Upper lobe of right lung (tissue), 1 donor: ENCODE data around the gene CARD18. TPM values are rescaled to one million over a fixed set of nuclear protein-coding genes. Genes with fewer than 3 reads are reported as not detected.
A peak's percentile ranks its signal among the peaks of the same experiment; 100 is the strongest.
"Not testable (repeated sequence)": the region's sequence is repeated elsewhere in the genome, so short reads cannot be mapped to it uniquely, and the experiment has no call there.

ENCODE experiments used
- ATAC-seq: fragments of 200-7000 bp; cut with Tn5 transposase; one replicate; pipeline ENCODE4 v1.9.1; 2020; ENCODE audit warnings: mild to moderate bottlenecking, moderate library complexity
- DNase-seq: peaks from one replicate; pipeline ENCODE4 v3.0.0-alpha.2; 2020
- H3K27ac ChIP-seq: fragments of 200-600 bp; one replicate; pipeline ENCODE4 v1.8.0; 2022
- H3K27me3 ChIP-seq: fragments of 200-600 bp; one replicate; pipeline ENCODE4 v1.8.0; 2022; ENCODE audit warnings: mild to moderate bottlenecking
- H3K36me3 ChIP-seq: fragments of 200-600 bp; one replicate; pipeline ENCODE4 v1.8.0; 2022
- H3K4me1 ChIP-seq: fragments of 200-600 bp; one replicate; pipeline ENCODE4 v1.8.0; 2022
- H3K4me3 ChIP-seq: fragments of 200-600 bp; one replicate; pipeline ENCODE4 v1.8.0; 2022; ENCODE audit warnings: mild to moderate bottlenecking
- H3K9me3 ChIP-seq: fragments of 200-600 bp; one replicate; pipeline ENCODE4 v1.8.0; 2022
- intact Hi-C: fragments of 100-400 bp; cut with DNase I; formaldehyde crosslinking; loops from one replicate; pipeline ENCODE4 v1.11.0; 2022
- total RNA-seq: library from RNA; stranded (reverse); fragmentation: NEBNext Ultra II Directional; extraction: Animal tissue kit (Norgen Biotek cat#: 25700); gene quantifications from one replicate; pipeline ENCODE4 v1.2.1, GENCODE V29; 2021
- TF ChIP-seq, protein P1 (sequence below): fragments of 200-600 bp; IDR thresholded peaks from one replicate; pipeline ENCODE4 v1.8.0; 2022; ENCODE audit warnings: antibody characterized with exemption
- donor health status: DM: no; HTN: yes; CAD: no; lungs with severe emphysema.

The CARD18 gene
- total RNA-seq, 1 donor from 2014 or later: not detected

DNA sequence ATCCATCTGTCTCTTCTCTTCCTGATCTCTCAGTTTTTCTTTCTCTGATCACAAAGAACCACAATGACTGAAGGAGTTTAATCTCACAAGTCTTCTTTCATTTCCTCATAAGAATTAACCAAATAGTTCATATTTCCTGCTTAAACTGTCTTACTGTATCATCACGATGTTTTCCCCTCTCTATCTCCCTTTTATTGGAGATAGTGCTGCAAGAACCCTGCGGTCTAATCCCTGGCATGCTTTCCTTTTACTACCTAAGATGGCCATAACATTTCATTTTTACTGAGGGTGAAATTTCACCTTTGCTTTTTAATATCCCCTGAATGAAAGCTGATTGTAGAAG lies 28.9 kb downstream of the CARD18 start:
- H3K27me3 ChIP-seq: no peaks in the 10 kb centered on the region
- intact Hi-C loops: no loop called here
- H3K4me1 ChIP-seq: peaks cover 8% of the 10 kb centered on the region
- H3K36me3 ChIP-seq: no peaks in the 10 kb centered on the region
- peak overlapping the region; percentile 15 for H3K27ac ChIP-seq
- H3K4me3 ChIP-seq: no peak overlapping the region
- ATAC-seq: no peak
- H3K9me3 ChIP-seq: no peaks in the 10 kb centered on the region
- DNase-seq: no peak
- TF ChIP-seq, protein P1, sequence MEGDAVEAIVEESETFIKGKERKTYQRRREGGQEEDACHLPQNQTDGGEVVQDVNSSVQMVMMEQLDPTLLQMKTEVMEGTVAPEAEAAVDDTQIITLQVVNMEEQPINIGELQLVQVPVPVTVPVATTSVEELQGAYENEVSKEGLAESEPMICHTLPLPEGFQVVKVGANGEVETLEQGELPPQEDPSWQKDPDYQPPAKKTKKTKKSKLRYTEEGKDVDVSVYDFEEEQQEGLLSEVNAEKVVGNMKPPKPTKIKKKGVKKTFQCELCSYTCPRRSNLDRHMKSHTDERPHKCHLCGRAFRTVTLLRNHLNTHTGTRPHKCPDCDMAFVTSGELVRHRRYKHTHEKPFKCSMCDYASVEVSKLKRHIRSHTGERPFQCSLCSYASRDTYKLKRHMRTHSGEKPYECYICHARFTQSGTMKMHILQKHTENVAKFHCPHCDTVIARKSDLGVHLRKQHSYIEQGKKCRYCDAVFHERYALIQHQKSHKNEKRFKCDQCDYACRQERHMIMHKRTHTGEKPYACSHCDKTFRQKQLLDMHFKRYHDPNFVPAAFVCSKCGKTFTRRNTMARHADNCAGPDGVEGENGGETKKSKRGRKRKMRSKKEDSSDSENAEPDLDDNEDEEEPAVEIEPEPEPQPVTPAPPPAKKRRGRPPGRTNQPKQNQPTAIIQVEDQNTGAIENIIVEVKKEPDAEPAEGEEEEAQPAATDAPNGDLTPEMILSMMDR: no peak

DNA sequence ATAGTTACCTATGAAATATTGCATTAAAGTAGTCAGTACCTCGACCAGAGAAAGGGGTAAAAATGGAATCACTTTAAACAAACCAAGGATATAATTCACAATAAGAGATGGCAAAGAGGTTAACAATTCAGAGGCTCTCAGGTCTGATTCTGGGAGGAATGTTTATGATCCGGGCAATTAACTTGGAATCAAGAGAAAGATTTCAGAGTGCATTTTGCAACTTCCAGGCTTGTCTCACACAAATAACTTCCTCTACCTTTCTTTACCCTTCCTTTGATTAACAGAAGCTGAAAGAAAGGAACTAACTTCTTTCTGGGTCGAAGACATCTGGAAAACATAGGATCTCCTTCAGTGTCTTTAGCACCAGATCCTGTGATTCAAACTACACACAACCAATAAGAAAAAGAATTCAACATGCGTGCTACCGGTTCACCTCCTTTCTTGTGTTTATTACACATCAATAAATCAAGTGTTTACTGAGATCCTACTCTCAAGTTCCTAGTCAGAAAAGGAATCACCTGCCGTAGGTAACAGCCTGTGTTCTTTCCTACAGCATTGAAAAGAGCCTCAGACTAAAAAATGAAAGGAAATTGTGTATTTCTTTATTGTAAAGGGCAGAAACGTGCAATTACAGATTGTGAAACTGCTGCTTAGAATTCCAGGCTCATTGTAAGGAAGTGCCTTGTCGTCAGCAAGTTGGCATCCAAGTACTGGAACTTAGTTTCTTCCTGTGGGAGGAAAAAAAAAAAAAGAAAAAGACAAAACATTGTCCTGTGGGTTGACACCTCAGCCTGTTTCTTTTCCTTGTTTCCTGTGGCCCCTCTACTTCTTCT lies 29.5 kb downstream of the CARD18 start:
- DNase-seq: no peak
- Histone ChIP-seq H3K9me3 (no peaks in the 10 kb centered on the region), H3K27ac (peak overlapping the region; percentile 15), H3K4me3 (no peak overlapping the region), H3K4me1 (peaks cover 8% of the 10 kb centered on the region), H3K36me3 (no peaks in the 10 kb centered on the region), H3K27me3 (no peaks in the 10 kb centered on the region)
- intact Hi-C loops: no loop called here
- TF ChIP-seq, protein P1: no peak
- peak; percentile 58 for ATAC-seq

DNA sequence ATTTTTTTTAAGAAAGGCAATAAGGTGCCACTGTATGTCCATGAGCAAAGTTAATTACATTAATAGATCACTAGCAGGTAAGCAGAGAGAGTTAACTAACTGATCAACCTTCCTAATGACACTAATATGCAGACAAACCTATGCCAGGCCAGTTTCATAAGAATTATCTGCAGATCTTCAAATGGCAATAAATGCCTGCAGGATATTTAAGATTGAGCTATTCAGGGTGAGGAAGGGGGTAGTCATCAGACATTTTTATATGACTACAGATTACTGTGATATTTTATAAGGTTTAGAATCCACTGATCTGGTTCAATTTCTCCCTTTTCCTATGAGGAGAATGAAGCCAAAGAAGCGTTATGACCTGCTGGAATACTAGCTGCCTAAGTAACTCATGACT lies 30.2 kb downstream of the CARD18 start:
- Histone ChIP-seq H3K27ac (no peak overlapping the region), H3K27me3 (no peaks in the 10 kb centered on the region), H3K4me3 (no peak overlapping the region), H3K9me3 (no peaks in the 10 kb centered on the region), H3K4me1 (peaks cover 8% of the 10 kb centered on the region), H3K36me3 (no peaks in the 10 kb centered on the region)
- ATAC-seq (no peak), DNase-seq (no peak)
- intact Hi-C loops: no loop called here
- TF ChIP-seq, protein P1: no peak

DNA sequence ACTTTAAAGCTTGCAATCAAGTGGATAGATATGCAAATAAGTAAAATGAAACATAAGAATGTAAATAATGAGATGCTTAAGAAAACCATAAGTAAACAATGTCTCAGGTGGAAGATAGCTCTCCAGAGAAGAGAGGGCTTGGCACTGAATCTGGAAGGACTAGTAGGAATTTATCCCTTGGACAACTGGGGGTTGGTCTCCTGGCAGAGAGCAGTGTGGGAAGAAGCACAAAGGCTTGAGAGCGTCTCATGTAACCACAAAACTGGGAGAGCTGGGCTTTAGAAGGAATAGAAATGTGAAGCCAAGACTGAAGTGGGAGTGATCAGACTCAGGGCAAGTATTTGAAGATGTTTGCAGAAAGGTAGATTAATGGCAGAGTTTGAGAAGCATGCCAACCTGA lies 31.3 kb downstream of the CARD18 start:
- H3K36me3 ChIP-seq: no peaks in the 10 kb centered on the region
- peak; percentile 71 for ATAC-seq
- H3K4me1 ChIP-seq: peaks cover 8% of the 10 kb centered on the region
- H3K4me3 ChIP-seq: no peak overlapping the region
- TF ChIP-seq, protein P1: no peak
- H3K9me3 ChIP-seq: no peaks in the 10 kb centered on the region
- DNase-seq: no peak
- no peak overlapping the region for H3K27ac ChIP-seq
- H3K27me3 ChIP-seq: no peaks in the 10 kb centered on the region
- intact Hi-C loops: no loop called here

DNA sequence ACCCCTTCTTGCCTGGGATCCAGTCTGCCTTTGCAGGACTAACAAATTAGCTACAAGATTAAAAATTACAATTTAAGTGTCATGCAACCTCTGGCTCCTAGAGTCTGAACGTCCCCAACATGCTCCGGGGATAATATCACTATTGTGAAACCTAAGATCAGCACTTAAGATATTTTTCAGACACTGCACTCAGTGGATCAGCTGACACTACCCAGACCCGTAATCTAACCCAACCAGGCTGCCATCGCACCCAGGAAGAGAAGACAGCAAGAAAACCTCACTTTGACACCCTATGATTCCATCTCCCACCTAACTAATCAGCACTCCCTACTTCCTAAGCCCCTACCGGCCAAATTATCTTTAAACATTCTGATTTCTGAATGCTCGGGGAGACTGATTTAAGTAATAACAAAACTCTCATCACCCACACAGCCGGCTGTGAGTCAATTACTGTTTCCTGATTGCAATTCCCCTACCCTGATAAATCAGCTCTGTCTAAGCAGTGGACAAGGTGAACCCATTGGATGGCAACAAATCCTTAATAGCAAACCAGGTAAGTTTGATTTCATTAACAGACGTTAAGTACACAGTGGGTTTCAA lies 32.2 kb downstream of the CARD18 start:
- intact Hi-C loops, H3K4me3 ChIP-seq: not testable (repeated sequence)

DNA sequence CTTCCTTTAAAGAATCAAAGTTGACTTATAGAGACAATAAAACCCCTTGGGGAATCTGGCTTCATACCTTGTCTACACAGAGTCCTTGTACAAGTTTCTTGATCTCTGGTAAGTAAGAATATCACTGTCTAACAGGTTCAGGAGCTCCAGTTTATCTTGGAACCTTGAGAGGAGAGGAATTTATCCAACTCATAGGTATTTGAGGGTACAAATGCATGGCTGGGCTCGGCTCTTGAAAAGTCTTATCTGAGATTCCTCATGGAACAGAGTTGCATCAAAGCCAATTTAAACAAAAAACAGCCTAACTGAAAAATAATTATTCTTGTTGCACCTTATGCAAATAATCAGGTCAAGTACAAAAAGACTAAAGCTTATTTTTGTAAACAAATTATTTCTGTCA lies 33.4 kb downstream of the CARD18 start:
- no peak for ATAC-seq
- no peaks in the 10 kb centered on the region for H3K9me3 ChIP-seq
- no peaks in the 10 kb centered on the region for H3K36me3 ChIP-seq
- H3K4me1 ChIP-seq: peaks cover 8% of the 10 kb centered on the region
- DNase-seq: no peak
- intact Hi-C loops: no loop called here
- H3K4me3 ChIP-seq: no peak overlapping the region
- TF ChIP-seq, protein P1: no peak
- no peaks in the 10 kb centered on the region for H3K27me3 ChIP-seq
- no peak overlapping the region for H3K27ac ChIP-seq

More for the DNA sequence above, 32.2 kb downstream of the CARD18 start:
- not testable (repeated sequence) for H3K9me3 ChIP-seq, H3K4me1 ChIP-seq, H3K27ac ChIP-seq, H3K36me3 ChIP-seq, ATAC-seq, H3K27me3 ChIP-seq, DNase-seq
